HG02623 (cell line): ENCODE results near the gene TFCP2L1.
"Not testable (repeated sequence)": the region's sequence is repeated elsewhere in the genome, so short reads cannot be mapped to it uniquely, and the experiment has no call there.

ENCODE experiments used
- ATAC-seq: cut with Tn5 transposase; IDR thresholded peaks from one replicate; pipeline ENCODE4 v1.9.1; 2021; ENCODE audit warnings: moderate library complexity; ENCODE audit not compliant: unreplicated experiment

Gene TFCP2L1

GRCh38 chr2:121227381-121228144, 57.4 kb downstream of the TFCP2L1 start:
- not testable (repeated sequence) for ATAC-seq

- ATAC-seq = not testable (repeated sequence)
Measured at GRCh38 chr2:121225681-121226080, 59.3 kb downstream of the TFCP2L1 start.

- ATAC-seq = no peak
Measured at GRCh38 chr2:121220995-121221394, 64.0 kb downstream of the TFCP2L1 start.

GRCh38 chr2:121219866-121220265, 65.1 kb downstream of the TFCP2L1 start:
- no peak for ATAC-seq

GRCh38 chr2:121218386-121218938, 66.5 kb downstream of the TFCP2L1 start:
- ATAC-seq = no peak

- ATAC-seq = no peak
Measured at GRCh38 chr2:121217627-121218026, 67.4 kb downstream of the TFCP2L1 start.

- no peak for ATAC-seq
Measured at GRCh38 chr2:121214296-121214695, 70.7 kb downstream of the TFCP2L1 start.

- no peak for ATAC-seq
Measured at GRCh38 chr2:121213386-121213785, 71.6 kb downstream of the TFCP2L1 start.

GRCh38 chr2:121212661-121213325, 72.2 kb downstream of the TFCP2L1 start:
- no peak for ATAC-seq

- ATAC-seq = no peak
Measured at GRCh38 chr2:121211689-121212151, 73.3 kb downstream of the TFCP2L1 start.

GRCh38 chr2:121211251-121211650, 73.8 kb downstream of the TFCP2L1 start:
- no peak for ATAC-seq

GRCh38 chr2:121210691-121211090, 74.3 kb downstream of the TFCP2L1 start:
- no peak for ATAC-seq

- no peak for ATAC-seq
Measured at GRCh38 chr2:121209014-121209610, 75.9 kb downstream of the TFCP2L1 start.

GRCh38 chr2:121207494-121207893, 77.5 kb downstream of the TFCP2L1 start:
- no peak for ATAC-seq

GRCh38 chr2:121205321-121205942, 79.6 kb downstream of the TFCP2L1 start:
- no peak for ATAC-seq

- ATAC-seq = no peak
Measured at GRCh38 chr2:121203591-121204249, 81.3 kb downstream of the TFCP2L1 start.

- no peak for ATAC-seq
Measured at GRCh38 chr2:121202541-121203310, 82.3 kb downstream of the TFCP2L1 start.

GRCh38 chr2:121201796-121202195, 83.2 kb downstream of the TFCP2L1 start:
- ATAC-seq = no peak

- ATAC-seq = no peak
Measured at GRCh38 chr2:121200419-121201315, 84.3 kb downstream of the TFCP2L1 start.
